K562 treated with DMSO at 1 percent for 12 hours (cell line): Measurements from ENCODE around the gene KRT6C. TPM values are rescaled to one million over a fixed set of nuclear protein-coding genes. Genes with fewer than 3 reads are reported as not detected.

Source experiments
- total RNA-seq: library from RNA; unstranded; fragments of 300-600 nt; gene quantifications from 2 replicates; pipeline ENCODE4 v1.2.3, GENCODE V29; 2022; ENCODE audit not compliant: insufficient read depth

Gene KRT6C
- not detected in 2 replicates for total RNA-seq

GRCh38 chr12:52473768-52474167 lies at the start of gene KRT6C:
Gene KRT6C (minus strand): TSS chr12:52473805. CDS start chr12:52473737, 68 bp downstream.

GRCh38 chr12:52519826-52520662 lies 46.4 kb upstream of the KRT6C start, which contains the start of gene KRT5:
Gene KRT5 (minus strand): TSS chr12:52520394. CDS start chr12:52520296, 98 bp downstream.

DNA sequence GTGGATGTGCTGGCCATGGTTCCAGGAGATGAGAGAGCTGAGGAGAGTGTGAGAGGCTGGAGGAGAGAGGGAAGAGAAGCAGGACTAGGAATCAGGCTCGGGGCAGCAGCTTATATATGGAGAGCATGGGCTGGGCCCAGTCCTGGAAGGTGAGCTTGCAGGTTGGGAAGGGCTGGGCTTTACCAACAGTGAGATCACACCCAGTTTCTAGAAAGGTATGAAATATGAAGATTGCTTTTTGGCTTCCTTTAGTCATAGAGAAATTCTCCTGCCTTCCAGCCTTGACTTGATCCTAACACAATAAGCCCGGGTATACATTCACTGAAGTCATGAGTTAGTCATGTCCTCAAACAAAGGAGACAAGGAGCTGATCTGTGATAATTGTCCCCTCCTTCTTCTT lies 19.6 kb upstream of the KRT6C start, which contains the start of gene KRT6A:
TSS of gene KRT6A (minus strand) at position 86 of the 400 bp plus-strand sequence. CDS start at position 17, 69 bp downstream.

GRCh38 chr12:52452101-52452500 lies 21.5 kb downstream of the KRT6C start, which contains the start of gene KRT6B:
Gene KRT6B (minus strand): TSS chr12:52452146. CDS start chr12:52452078, 68 bp downstream.

GRCh38 chr12:52434081-52434733 lies 39.4 kb downstream of the KRT6C start, which contains the start of gene KRT75:
Gene KRT75 (minus strand): TSS chr12:52434371. CDS start chr12:52434304, 67 bp downstream.

Other genes starting within 250 kb of the KRT6C start
- gene KRT7, start 240.6 kb downstream of the KRT6C start, total RNA-seq, result not detected in 2 replicates
- gene KRT86, start 199.2 kb downstream of the KRT6C start, total RNA-seq, result not detected in 2 replicates
- gene KRT81, start 182.3 kb downstream of the KRT6C start, total RNA-seq, result 0.33 TPM in 1 of 2 replicates, not detected in the other
- not detected in 2 replicates for gene KRT83, start 152.4 kb downstream of the KRT6C start, total RNA-seq
- not detected in 2 replicates for gene KRT85, start 106.3 kb downstream of the KRT6C start, total RNA-seq
- gene KRT84, start 88.2 kb downstream of the KRT6C start, total RNA-seq, result not detected in 2 replicates
- not detected in 2 replicates for gene KRT82, start 67.5 kb downstream of the KRT6C start, total RNA-seq
- not detected in 2 replicates for gene KRT75, start 39.4 kb downstream of the KRT6C start, total RNA-seq
- gene KRT6B, start 21.7 kb downstream of the KRT6C start, total RNA-seq, result not detected in 2 replicates
- gene KRT6A, start 19.5 kb upstream of the KRT6C start, total RNA-seq, result not detected in 2 replicates
- gene KRT5, start 46.6 kb upstream of the KRT6C start, total RNA-seq, result not detected in 2 replicates
- gene KRT71, start 79.3 kb upstream of the KRT6C start, total RNA-seq, result not detected in 2 replicates
- gene KRT74, start 100.0 kb upstream of the KRT6C start, total RNA-seq, result not detected in 2 replicates
- gene KRT72, start 127.7 kb upstream of the KRT6C start, total RNA-seq, result not detected in 2 replicates
- not detected in 2 replicates for gene KRT73, start 144.8 kb upstream of the KRT6C start, total RNA-seq
- gene KRT2, start 178.4 kb upstream of the KRT6C start, total RNA-seq, result 0.26 TPM in 1 of 2 replicates, not detected in the other
- gene KRT1, start 206.6 kb upstream of the KRT6C start, total RNA-seq, result not detected in 2 replicates
- gene KRT77, start 229.7 kb upstream of the KRT6C start, total RNA-seq, result not detected in 2 replicates